Neural progenitor cell (in vitro differentiated cells): ENCODE data around the gene DNAJC15. TPM values are rescaled to one million over a fixed set of nuclear protein-coding genes. Genes with fewer than 3 reads are reported as not detected.

Experiments used
- DNase-seq: peaks from one replicate; pipeline ENCODE4 v3.0.0-alpha.2; 2016; ENCODE audit warnings: low spot score
- H2AFZ ChIP-seq: fragments of 200-600 bp; sonication (generic); replicated peaks from 2 replicates; pipeline ENCODE4 v1.6.1; 2016; ENCODE audit warnings: antibody characterized with exemption
- H3F3A ChIP-seq: fragments of 200-600 bp; sonication (generic); 2 replicates; pipeline ENCODE4 v1.6.1; 2016; ENCODE audit warnings: antibody characterized with exemption, low read depth
- H3K27ac ChIP-seq: fragments of 200-600 bp; sonication (generic); 2 replicates; pipeline ENCODE4 v1.5.1; 2016; ENCODE audit warnings: mild to moderate bottlenecking
- H3K27me3 ChIP-seq: fragments of 200-600 bp; sonication (generic); 2 replicates; pipeline ENCODE4 v1.6.1; 2016; ENCODE audit warnings: mild to moderate bottlenecking, moderate library complexity
- H3K36me3 ChIP-seq: fragments of 200-600 bp; sonication (generic); 2 replicates; pipeline ENCODE4 v1.5.1; 2016
- H3K4me1 ChIP-seq: fragments of 200-600 bp; sonication (generic); 2 replicates; pipeline ENCODE4 v1.6.1; 2016; ENCODE audit warnings: mixed run types
- H3K4me2 ChIP-seq: fragments of 200-600 bp; sonication (generic); 2 replicates; pipeline ENCODE4 v1.6.1; 2016
- H3K4me3 ChIP-seq: fragments of 200-600 bp; sonication (generic); 2 replicates; pipeline ENCODE4 v1.5.1; 2016
- H3K79me2 ChIP-seq: fragments of 200-600 bp; sonication (generic); 2 replicates; pipeline ENCODE4 v1.6.1; 2016; ENCODE audit warnings: low read depth
- H3K9ac ChIP-seq: fragments of 200-600 bp; sonication (generic); 2 replicates; pipeline ENCODE4 v1.6.1; 2016
- H3K9me3 ChIP-seq: fragments of 200-600 bp; sonication (generic); 2 replicates; pipeline ENCODE4 v1.5.1; 2016; ENCODE audit warnings: low read depth
- H4K20me1 ChIP-seq: fragments of 200-600 bp; sonication (generic); 2 replicates; pipeline ENCODE4 v1.6.1; 2016; ENCODE audit warnings: low read depth
- H3K27ac Mint-ChIP-seq: 3 replicates; pipeline ENCODE4 v1.8.0; 2021; ENCODE audit warnings: mixed read lengths
- H3K27me3 Mint-ChIP-seq: 2 replicates; pipeline ENCODE4 v1.8.0; 2022; ENCODE audit warnings: low read depth, mild to moderate bottlenecking, inconsistent platforms, moderate library complexity, mixed read lengths; ENCODE audit not compliant: insufficient read depth
- H3K36me3 Mint-ChIP-seq: 3 replicates; pipeline ENCODE4 v1.8.0; 2021; ENCODE audit warnings: mixed read lengths
- H3K4me1 Mint-ChIP-seq: 3 replicates; pipeline ENCODE4 v1.8.0; 2021; ENCODE audit warnings: mixed read lengths
- H3K4me3 Mint-ChIP-seq: 3 replicates; pipeline ENCODE4 v1.8.0; 2021; ENCODE audit warnings: mild to moderate bottlenecking, moderate library complexity, mixed read lengths
- H3K9me3 Mint-ChIP-seq: 3 replicates; pipeline ENCODE4 v1.8.0; 2020; ENCODE audit warnings: mixed read lengths
- EZH2 ChIP-seq: fragments of 200-600 bp; sonication (generic); IDR thresholded peaks from 2 replicates; pipeline ENCODE4 v1.6.1; 2017; ENCODE audit warnings: antibody characterized with exemption, mild to moderate bottlenecking, moderate library complexity
- EZH2phosphoT487 ChIP-seq: fragments of 200-600 bp; sonication (generic); IDR thresholded peaks from 2 replicates; pipeline ENCODE4 v1.6.1; 2017; ENCODE audit warnings: antibody characterized with exemption
- total RNA-seq: library from RNA; depleted of rRNA; stranded (reverse); fragments of >200 nt; gene quantifications from 2 replicates; pipeline ENCODE4 v1.2.3, GENCODE V29; 2015; ENCODE audit warnings: low replicate concordance
- TF ChIP-seq, protein P1 (sequence below): fragments of 200-600 bp; sonication (generic); IDR thresholded peaks from 2 replicates; pipeline ENCODE4 v1.5.1; 2017; ENCODE audit warnings: antibody characterized with exemption, mild to moderate bottlenecking

DNAJC15 gene
- total RNA-seq, 1 donor from 2014 or later = 3.2 TPM

DNA sequence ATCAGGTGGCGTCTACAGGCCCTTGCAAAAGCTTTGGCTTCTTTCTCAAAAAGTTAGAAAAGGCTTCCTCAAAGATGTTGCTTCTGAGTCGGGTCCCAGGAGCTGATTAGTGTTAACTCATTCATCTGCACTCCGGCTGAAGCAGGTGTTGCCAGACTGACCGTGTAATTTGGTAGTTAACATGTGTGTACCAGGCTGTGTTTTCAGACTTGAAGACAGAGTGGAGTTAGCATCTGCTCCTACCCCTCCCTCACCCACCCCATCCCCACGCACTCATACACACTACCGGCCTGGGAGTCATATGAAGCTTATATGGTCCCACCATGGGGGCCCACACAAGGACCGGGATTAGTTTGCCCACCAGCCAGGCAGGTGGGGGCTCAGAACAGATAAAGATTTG is 111.5 kb downstream of the DNAJC15 start:
- Mint-ChIP-seq H3K4me3 (no peak overlapping the region), H3K27me3 (peaks cover 4% of the 10 kb centered on the region), H3K9me3 (no peaks in the 10 kb centered on the region), H3K4me1 (peaks cover 11% of the 10 kb centered on the region), H3K27ac (no peak overlapping the region), H3K36me3 (no peaks in the 10 kb centered on the region)
- H4K20me1 ChIP-seq = no peaks in the 10 kb centered on the region
- H3F3A ChIP-seq = peaks cover 10% of the 10 kb centered on the region
- peak overlapping the region; percentile 23 for H2AFZ ChIP-seq
- no peak overlapping the region for H3K9ac ChIP-seq
- H3K4me2 ChIP-seq = no peak overlapping the region
- H3K4me1 ChIP-seq = peaks cover 13% of the 10 kb centered on the region
- H3K9me3 ChIP-seq = no peaks in the 10 kb centered on the region
- H3K27ac ChIP-seq = no peak overlapping the region
- no peaks in the 10 kb centered on the region for H3K79me2 ChIP-seq
- no peak for DNase-seq
- H3K4me3 ChIP-seq = no peak overlapping the region
- TF ChIP-seq, protein P1, sequence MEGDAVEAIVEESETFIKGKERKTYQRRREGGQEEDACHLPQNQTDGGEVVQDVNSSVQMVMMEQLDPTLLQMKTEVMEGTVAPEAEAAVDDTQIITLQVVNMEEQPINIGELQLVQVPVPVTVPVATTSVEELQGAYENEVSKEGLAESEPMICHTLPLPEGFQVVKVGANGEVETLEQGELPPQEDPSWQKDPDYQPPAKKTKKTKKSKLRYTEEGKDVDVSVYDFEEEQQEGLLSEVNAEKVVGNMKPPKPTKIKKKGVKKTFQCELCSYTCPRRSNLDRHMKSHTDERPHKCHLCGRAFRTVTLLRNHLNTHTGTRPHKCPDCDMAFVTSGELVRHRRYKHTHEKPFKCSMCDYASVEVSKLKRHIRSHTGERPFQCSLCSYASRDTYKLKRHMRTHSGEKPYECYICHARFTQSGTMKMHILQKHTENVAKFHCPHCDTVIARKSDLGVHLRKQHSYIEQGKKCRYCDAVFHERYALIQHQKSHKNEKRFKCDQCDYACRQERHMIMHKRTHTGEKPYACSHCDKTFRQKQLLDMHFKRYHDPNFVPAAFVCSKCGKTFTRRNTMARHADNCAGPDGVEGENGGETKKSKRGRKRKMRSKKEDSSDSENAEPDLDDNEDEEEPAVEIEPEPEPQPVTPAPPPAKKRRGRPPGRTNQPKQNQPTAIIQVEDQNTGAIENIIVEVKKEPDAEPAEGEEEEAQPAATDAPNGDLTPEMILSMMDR = no peak
- no peak for TF ChIP-seq EZH2phosphoT487
- no peaks in the 10 kb centered on the region for H3K27me3 ChIP-seq
- H3K36me3 ChIP-seq = no peaks in the 10 kb centered on the region

DNA sequence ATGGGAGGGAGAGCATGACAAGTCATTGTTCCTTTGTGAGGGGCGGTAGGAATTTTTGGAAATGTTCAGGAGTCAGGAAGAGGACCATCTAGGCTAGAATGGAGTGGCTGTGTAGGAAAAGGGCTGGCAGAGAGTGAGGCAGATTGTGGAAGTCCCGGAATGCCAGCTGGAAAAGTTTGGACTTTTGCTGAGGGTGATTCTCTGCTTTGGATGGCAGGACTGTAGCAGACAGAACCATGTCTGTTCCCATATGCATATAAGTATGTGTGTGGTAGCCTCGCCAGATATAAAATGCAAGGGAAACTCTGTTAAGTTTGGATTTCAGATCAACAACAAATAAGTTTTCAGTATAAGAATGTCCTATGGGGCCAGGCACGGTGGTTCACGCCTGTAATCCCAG is 112.1 kb downstream of the DNAJC15 start:
- no peaks in the 10 kb centered on the region for H3K27me3 ChIP-seq
- H3K4me3 ChIP-seq = no peak overlapping the region
- no peaks in the 10 kb centered on the region for H4K20me1 ChIP-seq
- Mint-ChIP-seq H3K4me1 (peaks cover 11% of the 10 kb centered on the region), H3K4me3 (no peak overlapping the region), H3K9me3 (no peaks in the 10 kb centered on the region), H3K27me3 (peaks cover 4% of the 10 kb centered on the region), H3K27ac (no peak overlapping the region), H3K36me3 (no peaks in the 10 kb centered on the region)
- H3K27ac ChIP-seq = no peak overlapping the region
- H3K4me2 ChIP-seq = no peak overlapping the region
- no peaks in the 10 kb centered on the region for H3K9me3 ChIP-seq
- H3F3A ChIP-seq = peaks cover 10% of the 10 kb centered on the region
- DNase-seq = no peak
- no peak overlapping the region for H3K9ac ChIP-seq
- no peaks in the 10 kb centered on the region for H3K36me3 ChIP-seq
- H3K79me2 ChIP-seq = no peaks in the 10 kb centered on the region
- no peak for TF ChIP-seq EZH2phosphoT487
- no peak for TF ChIP-seq EZH2
- TF ChIP-seq, protein P1 = no peak
- peaks cover 13% of the 10 kb centered on the region for H3K4me1 ChIP-seq
- H2AFZ ChIP-seq = no peak overlapping the region

DNA sequence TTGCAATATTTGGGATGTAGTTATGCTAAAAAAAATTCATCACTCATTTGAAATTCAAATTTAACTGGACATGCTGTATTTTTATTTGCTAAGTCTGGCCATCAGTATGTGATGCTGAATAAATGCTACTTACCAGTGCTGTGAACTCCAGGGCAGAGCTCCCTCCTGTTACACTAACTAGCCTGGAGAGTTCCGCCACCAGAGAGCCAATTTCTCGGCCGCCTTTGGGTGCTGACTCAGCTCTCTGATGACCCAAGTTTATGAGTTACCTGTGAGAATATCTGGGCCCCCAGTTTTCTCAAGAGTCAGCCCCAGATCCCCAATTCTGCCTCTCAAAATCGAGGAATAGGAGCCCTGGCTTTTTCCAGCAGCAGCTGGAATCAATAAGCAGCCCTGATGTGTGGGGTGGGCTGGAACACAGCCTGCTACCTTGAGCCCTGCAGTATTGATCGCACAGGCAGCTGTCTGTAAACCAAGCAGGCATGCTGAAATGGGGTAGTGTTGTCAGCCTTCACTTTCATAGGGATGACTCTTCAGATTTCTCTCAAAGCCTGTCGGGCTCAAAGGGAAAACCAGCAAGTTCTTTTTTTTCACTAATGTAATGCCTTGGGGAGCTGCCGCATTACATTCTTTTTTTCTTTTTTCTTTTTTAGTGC is 113.7 kb downstream of the DNAJC15 start:
- Histone ChIP-seq H2AFZ (peak overlapping the region; percentile 43), H3K9ac (no peak overlapping the region), H3F3A (peaks cover 17% of the 10 kb centered on the region), H3K4me1 (peaks cover 19% of the 10 kb centered on the region), H3K79me2 (no peaks in the 10 kb centered on the region), H3K36me3 (no peaks in the 10 kb centered on the region), H3K27me3 (no peaks in the 10 kb centered on the region), H3K4me2 (no peak overlapping the region), H3K9me3 (no peaks in the 10 kb centered on the region), H4K20me1 (no peaks in the 10 kb centered on the region), H3K27ac (no peak overlapping the region), H3K4me3 (no peak overlapping the region)
- Mint-ChIP-seq H3K4me1 (peaks cover 20% of the 10 kb centered on the region), H3K4me3 (no peak overlapping the region), H3K27me3 (peaks cover 8% of the 10 kb centered on the region), H3K9me3 (no peaks in the 10 kb centered on the region), H3K36me3 (no peaks in the 10 kb centered on the region), H3K27ac (no peak overlapping the region)
- TF ChIP-seq, protein P1 = no peak
- no peak for TF ChIP-seq EZH2phosphoT487
- no peak for TF ChIP-seq EZH2
- DNase-seq = no peak
